Endometrial microvascular endothelial cells (primary cell): ENCODE data around the gene PPM1M. TPM values are rescaled to one million over a fixed set of nuclear protein-coding genes. Genes with fewer than 3 reads are reported as not detected.
"Not testable (repeated sequence)": the region's sequence is repeated elsewhere in the genome, so short reads cannot be mapped to it uniquely, and the experiment has no call there.

Source experiments
- in situ Hi-C: cut with HindIII; loops from 2 replicates; pipeline ENCODE4 v1.10.0; 2017; ENCODE audit warnings: low sequenced_read_pairs, low pct_unique_long_range_greater_than_20kb; ENCODE audit errors: inconsistent ontology term
- total RNA-seq: library from RNA; depleted of rRNA; stranded (reverse); fragments of >200 nt; gene quantifications from one replicate; pipeline ENCODE4 v1.2.3, GENCODE V29; 2015; ENCODE audit errors: inconsistent ontology term

Gene PPM1M
- total RNA-seq, 1 donor from 2014 or later, result 15.2 TPM

- in situ Hi-C loops, result no loop called here
Observed at GRCh38 chr3:52259448-52259847, 13.9 kb downstream of the PPM1M start.

GRCh38 chr3:52262447-52262846, 16.9 kb downstream of the PPM1M start:
- in situ Hi-C loops, result no loop called here

- in situ Hi-C loops, result no loop called here
Observed at GRCh38 chr3:52265387-52265786, 19.8 kb downstream of the PPM1M start.

- in situ Hi-C loops, result no loop called here
Observed at GRCh38 chr3:52268036-52268435, 22.5 kb downstream of the PPM1M start.

- in situ Hi-C loops, result no loop called here
Observed at GRCh38 chr3:52269776-52270175, 24.2 kb downstream of the PPM1M start.

GRCh38 chr3:52270252-52270754, 24.7 kb downstream of the PPM1M start:
- in situ Hi-C loops, result no loop called here

- in situ Hi-C loops, result not testable (repeated sequence)
Observed at GRCh38 chr3:52272172-52272571, 26.6 kb downstream of the PPM1M start.

GRCh38 chr3:52272831-52273230, 27.3 kb downstream of the PPM1M start:
- in situ Hi-C loops, result no loop called here

- in situ Hi-C loops, result not testable (repeated sequence)
Observed at GRCh38 chr3:52274781-52275180, 29.2 kb downstream of the PPM1M start.

GRCh38 chr3:52277071-52277964, 31.8 kb downstream of the PPM1M start:
- in situ Hi-C loops, result no loop called here

GRCh38 chr3:52277972-52278509, 32.5 kb downstream of the PPM1M start:
- in situ Hi-C loops, result no loop called here

GRCh38 chr3:52278510-52279069, 33.0 kb downstream of the PPM1M start, which contains the start of gene WDR82:
Gene WDR82 (minus strand): TSS chr3:52278649. CDS start chr3:52278361, 288 bp downstream.
- in situ Hi-C loops, result no loop called here

- in situ Hi-C loops, result no loop called here
Observed at GRCh38 chr3:52279596-52279995, 34.0 kb downstream of the PPM1M start.

- in situ Hi-C loops, result no loop called here
Observed at GRCh38 chr3:52280050-52280461, 34.5 kb downstream of the PPM1M start.

- in situ Hi-C loops, result no loop called here
Observed at GRCh38 chr3:52281981-52282801, 36.6 kb downstream of the PPM1M start.

GRCh38 chr3:52283306-52283705, 37.7 kb downstream of the PPM1M start:
- in situ Hi-C loops, result no loop called here

GRCh38 chr3:52284051-52284450, 38.5 kb downstream of the PPM1M start:
- in situ Hi-C loops, result not testable (repeated sequence)

GRCh38 chr3:52286777-52287110, 41.2 kb downstream of the PPM1M start:
- in situ Hi-C loops, result no loop called here

GRCh38 chr3:52288674-52289073, 43.1 kb downstream of the PPM1M start:
- in situ Hi-C loops, result no loop called here
